Esophagus (tissue), 2 donors: ENCODE measurements around the gene HLA-DQB1. TPM values are rescaled to one million over a fixed set of nuclear protein-coding genes. Genes with fewer than 3 reads are reported as not detected.
"Not testable (repeated sequence)": the region's sequence is repeated elsewhere in the genome, so short reads cannot be mapped to it uniquely, and the experiment has no call there.

Experiments used
- H3K27ac ChIP-seq, 2 donors: one replicate each; pipeline ENCODE4 v1.5.1; 2013; ENCODE audit warnings: low read depth in 2 of 2, mild to moderate bottlenecking in 2 of 2, inconsistent platforms in 1 of 2, low read length in 1 of 2, moderate library complexity in 1 of 2
- H3K27me3 ChIP-seq, 2 donors: one replicate each; pipeline ENCODE4 v1.6.1; 2013; ENCODE audit warnings: low read length in 2 of 2, control low read depth in 1 of 2, mild to moderate bottlenecking in 1 of 2; ENCODE audit not compliant: insufficient read depth in 2 of 2, control insufficient read depth in 1 of 2
- H3K36me3 ChIP-seq, 2 donors: one replicate each; pipeline ENCODE4 v1.6.1; 2013; ENCODE audit warnings: low read length in 1 of 2; ENCODE audit not compliant: control insufficient read depth in 2 of 2, insufficient read depth in 2 of 2
- H3K4me1 ChIP-seq, 2 donors: one replicate each; pipeline ENCODE4 v1.6.1; 2013; ENCODE audit warnings: low read length in 1 of 2; ENCODE audit not compliant: control insufficient read depth in 2 of 2, insufficient read depth in 2 of 2
- H3K4me3 ChIP-seq, 2 donors: one replicate each; pipeline ENCODE4 v1.5.1; 2013; ENCODE audit warnings: low read length in 2 of 2, mild to moderate bottlenecking in 2 of 2, low read depth in 1 of 2, moderate library complexity in 1 of 2
- H3K9me3 ChIP-seq, 2 donors: one replicate each; pipeline ENCODE4 v1.6.1; 2013; ENCODE audit warnings: mild to moderate bottlenecking in 2 of 2, low read depth in 1 of 2, low read length in 1 of 2, moderate library complexity in 1 of 2; ENCODE audit not compliant: control insufficient read depth in 2 of 2, insufficient read depth in 1 of 2
- WGBS, 2 donors: extraction: QIAGEN DNeasy Blood & Tissue Kit; methylation state at CpG; one replicate each; pipeline ENCODE4 v1.1.7; 2013; 5-methylcytosine and 5-hydroxymethylcytosine counted together
- polyA plus RNA-seq, 2 donors: library from polyadenylated mRNA; stranded (reverse); fragments of 200-250 nt; gene quantifications; one replicate each; pipeline ENCODE4 v1.2.3, GENCODE V29; 2013
- donor health status: healthy with polysubstance abuse.
- donor health status: Bipolar disorder and iron deficiency.

HLA-DQB1 gene
- polyA plus RNA-seq, 2 donors: 16.5 to 53.2 TPM

- 35 to 45% methylated on average over 1 of the region's 1 CpG for WGBS, 2 donors
- Histone ChIP-seq H3K27ac (no peak overlapping the region), H3K4me3 (no peak overlapping the region), H3K27me3 (peaks cover 0 to 2% of the 10 kb centered on the region in 2 donors), H3K36me3 (no peaks in the 10 kb centered on the region), H3K9me3 (no peaks in the 10 kb centered on the region), H3K4me1 (no peaks in the 10 kb centered on the region)
Measured at GRCh38 chr6:32685603-32686002, 19.1 kb upstream of the HLA-DQB1 start.

GRCh38 chr6:32684246-32684645 lies 17.8 kb upstream of the HLA-DQB1 start:
- no peaks in the 10 kb centered on the region for H3K9me3 ChIP-seq
- no peak overlapping the region for H3K27ac ChIP-seq
- WGBS, 2 donors: 86 to 88% methylated on average over 3 of the region's 3 CpGs
- no peaks in the 10 kb centered on the region for H3K4me1 ChIP-seq
- peaks cover 0 to 2% of the 10 kb centered on the region in 2 donors for H3K27me3 ChIP-seq
- no peaks in the 10 kb centered on the region for H3K36me3 ChIP-seq
- H3K4me3 ChIP-seq: no peak overlapping the region

- H3K27ac ChIP-seq: no peak overlapping the region
- no peaks in the 10 kb centered on the region for H3K36me3 ChIP-seq
- H3K27me3 ChIP-seq: peaks cover 0 to 2% of the 10 kb centered on the region in 2 donors
- WGBS, 2 donors: 85 to 93% methylated on average over 1 of the region's 1 CpG
- no peak overlapping the region for H3K4me3 ChIP-seq
- no peaks in the 10 kb centered on the region for H3K9me3 ChIP-seq
- H3K4me1 ChIP-seq: no peaks in the 10 kb centered on the region
Measured at GRCh38 chr6:32680055-32680454, 13.6 kb upstream of the HLA-DQB1 start.

GRCh38 chr6:32679492-32679891 lies 13.0 kb upstream of the HLA-DQB1 start:
- H3K27ac ChIP-seq: no peak overlapping the region
- H3K27me3 ChIP-seq: peaks cover 0 to 2% of the 10 kb centered on the region in 2 donors
- WGBS, 2 donors: 75 to 82% methylated on average over 4 of the region's 4 CpGs

GRCh38 chr6:32674123-32674522 lies 7.7 kb upstream of the HLA-DQB1 start:
- H3K4me1 ChIP-seq, H3K36me3 ChIP-seq, H3K9me3 ChIP-seq, H3K4me3 ChIP-seq, H3K27me3 ChIP-seq, H3K27ac ChIP-seq: not testable (repeated sequence)
- 82 to 93% methylated on average over 7 of the region's 7 CpGs for whole genome bisulfite sequencing, 2 donors

More at GRCh38 chr6:32679492-32679891, 13.0 kb upstream of the HLA-DQB1 start:
- Histone ChIP-seq H3K9me3 (no peaks in the 10 kb centered on the region), H3K4me3 (no peak overlapping the region), H3K4me1 (no peaks in the 10 kb centered on the region), H3K36me3 (no peaks in the 10 kb centered on the region)

GRCh38 chr6:32671908-32672307 lies 5.5 kb upstream of the HLA-DQB1 start:
- not testable (repeated sequence) for H3K36me3 ChIP-seq, H3K27me3 ChIP-seq, H3K4me1 ChIP-seq, H3K9me3 ChIP-seq, H3K4me3 ChIP-seq, H3K27ac ChIP-seq
- WGBS, 2 donors: 69 to 73% methylated on average over 2 of the region's 2 CpGs

- H3K27ac ChIP-seq: no peak overlapping the region
- H3K36me3 ChIP-seq: no peaks in the 10 kb centered on the region
- peaks cover 0 to 6% of the 10 kb centered on the region in 2 donors for H3K9me3 ChIP-seq
- H3K4me3 ChIP-seq: no peak overlapping the region
- peaks cover 0 to 2% of the 10 kb centered on the region in 2 donors for H3K4me1 ChIP-seq
- no peaks in the 10 kb centered on the region for H3K27me3 ChIP-seq
Measured at GRCh38 chr6:32669893-32670292, 3.4 kb upstream of the HLA-DQB1 start.

- Histone ChIP-seq H3K4me1 (peaks cover 2% of the 10 kb centered on the region in 2 donors), H3K27me3 (no peaks in the 10 kb centered on the region), H3K4me3 (no peak overlapping the region), H3K27ac (no peak overlapping the region), H3K9me3 (peaks cover 0 to 6% of the 10 kb centered on the region in 2 donors), H3K36me3 (no peaks in the 10 kb centered on the region)
- WGBS, 2 donors: 80 to 84% methylated on average over 4 of the region's 4 CpGs
Measured at GRCh38 chr6:32669240-32669639, 2.8 kb upstream of the HLA-DQB1 start.

- H3K36me3 ChIP-seq: no peaks in the 10 kb centered on the region
- H3K27ac ChIP-seq: peak overlapping the region in 1 of 2 donors; percentile 36
- H3K4me1 ChIP-seq: peaks cover 2 to 4% of the 10 kb centered on the region in 2 donors
- H3K4me3 ChIP-seq: no peak overlapping the region
- peaks cover 0 to 6% of the 10 kb centered on the region in 2 donors for H3K9me3 ChIP-seq
- H3K27me3 ChIP-seq: no peaks in the 10 kb centered on the region
- 24 to 28% methylated on average over 5 of the region's 5 CpGs for WGBS, 2 donors
Measured at GRCh38 chr6:32668226-32668747, 1.8 kb upstream of the HLA-DQB1 start.

GRCh38 chr6:32665661-32666060 lies 796 bp downstream of the HLA-DQB1 start:
- Histone ChIP-seq H3K27ac (peak overlapping the region; percentile 55 to 59), H3K27me3 (no peaks in the 10 kb centered on the region), H3K36me3 (peaks cover 0 to 4% of the 10 kb centered on the region in 2 donors), H3K4me3 (peak overlapping the region in 1 of 2 donors; percentile 63), H3K9me3 (no peaks in the 10 kb centered on the region), H3K4me1 (peaks cover 2 to 4% of the 10 kb centered on the region in 2 donors)
- 25% methylated on average over 3 of the region's 3 CpGs for WGBS, 2 donors
